ENCODE data around the gene TARS3.

The TARS3 gene

DNA sequence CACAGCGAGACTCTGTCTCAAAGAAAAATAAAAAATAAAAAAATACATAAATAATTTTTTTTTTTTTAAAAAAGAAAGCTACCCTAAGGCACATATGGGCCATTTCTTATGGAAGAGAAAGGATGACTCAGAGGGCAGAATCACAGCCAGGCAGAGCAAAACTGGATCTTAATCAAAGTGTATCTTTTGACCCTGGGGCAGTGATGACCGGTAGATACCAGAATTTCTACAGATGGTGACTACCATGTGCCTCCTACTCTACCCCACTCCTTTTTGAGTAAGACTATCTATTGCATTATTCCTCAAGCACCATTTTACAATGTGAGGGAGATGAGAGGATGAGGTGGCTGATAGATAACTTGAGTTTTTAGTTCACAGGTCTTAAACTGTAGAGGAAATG, 26.0 kb downstream of the TARS3 start:
- no peak for DNase-seq (ENCODE audit: low read depth)

DNA sequence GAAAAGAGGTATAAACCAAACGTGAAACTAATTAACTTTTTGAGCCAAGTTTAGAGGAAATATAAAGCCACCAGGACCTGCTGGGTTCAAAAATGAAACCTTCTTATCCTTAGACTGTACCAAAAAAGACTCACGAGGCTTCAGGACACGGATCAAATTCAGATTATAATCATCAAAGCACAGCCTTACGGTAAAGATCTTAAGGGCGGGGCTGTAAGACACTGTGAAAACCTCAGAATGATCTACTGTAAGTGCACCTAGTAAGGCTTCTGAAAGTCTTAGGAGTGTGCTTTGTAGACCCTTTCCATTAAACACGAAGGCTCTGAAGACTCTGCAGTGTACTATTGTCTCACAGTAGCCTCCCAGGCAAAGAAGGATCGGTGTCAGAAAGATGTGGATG, 26.8 kb downstream of the TARS3 start:
- no peak for DNase-seq (ENCODE audit: low read depth)

GRCh38 chr15:101696829-101697228, 27.4 kb downstream of the TARS3 start:
- no peak for DNase-seq (ENCODE audit: low read depth)

- DNase-seq (ENCODE audit: low read depth), result no peak
Observed at GRCh38 chr15:101694261-101694660, 30.0 kb downstream of the TARS3 start.

GRCh38 chr15:101692801-101693598, 31.3 kb downstream of the TARS3 start:
- no peak for DNase-seq (ENCODE audit: low read depth)

DNA sequence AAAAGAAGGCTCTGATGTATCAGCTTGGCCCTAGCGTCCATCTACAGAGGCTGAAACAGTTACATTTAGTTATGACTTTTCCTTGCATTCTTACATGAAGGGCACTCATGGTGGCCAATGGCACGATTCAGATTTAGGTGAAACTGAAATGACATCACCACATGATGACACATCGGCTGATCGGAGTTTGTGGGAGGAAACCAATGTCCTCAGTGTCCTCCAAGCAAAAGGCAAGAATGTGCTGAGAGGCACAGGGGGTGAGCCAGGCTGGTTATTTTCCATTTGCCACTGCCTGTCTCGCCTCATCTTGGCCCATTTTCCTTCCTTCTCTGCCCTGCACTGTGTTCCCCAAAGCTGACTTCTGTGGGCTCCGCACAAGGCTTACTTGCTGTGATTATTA, 34.4 kb downstream of the TARS3 start:
- DNase-seq (ENCODE audit: low read depth), result no peak

- DNase-seq (ENCODE audit: low read depth), result no peak
Observed at GRCh38 chr15:101686718-101687117, 37.6 kb downstream of the TARS3 start.

DNA sequence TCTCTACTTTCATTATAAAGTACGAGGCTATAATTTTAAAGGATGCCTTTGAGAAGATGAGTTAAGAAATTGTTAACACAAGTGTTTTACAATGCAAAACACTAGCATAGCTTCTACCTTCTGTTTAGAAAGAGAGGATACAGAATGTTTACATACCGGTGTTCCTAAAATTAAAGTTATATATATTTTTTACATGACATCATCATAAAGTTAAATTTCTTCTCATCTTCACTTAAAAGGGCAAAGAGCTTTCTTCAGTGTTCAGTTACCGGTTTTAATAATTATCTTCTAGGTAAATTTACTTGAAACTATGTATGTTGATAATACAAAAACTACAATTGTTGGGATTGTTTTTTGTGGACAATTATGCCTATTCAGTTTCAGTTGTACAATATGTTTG, 39.4 kb downstream of the TARS3 start:
- no peak for DNase-seq (ENCODE audit: low read depth)

- no peak for DNase-seq (ENCODE audit: low read depth)
Observed at GRCh38 chr15:101684384-101684783, 39.9 kb downstream of the TARS3 start.

DNA sequence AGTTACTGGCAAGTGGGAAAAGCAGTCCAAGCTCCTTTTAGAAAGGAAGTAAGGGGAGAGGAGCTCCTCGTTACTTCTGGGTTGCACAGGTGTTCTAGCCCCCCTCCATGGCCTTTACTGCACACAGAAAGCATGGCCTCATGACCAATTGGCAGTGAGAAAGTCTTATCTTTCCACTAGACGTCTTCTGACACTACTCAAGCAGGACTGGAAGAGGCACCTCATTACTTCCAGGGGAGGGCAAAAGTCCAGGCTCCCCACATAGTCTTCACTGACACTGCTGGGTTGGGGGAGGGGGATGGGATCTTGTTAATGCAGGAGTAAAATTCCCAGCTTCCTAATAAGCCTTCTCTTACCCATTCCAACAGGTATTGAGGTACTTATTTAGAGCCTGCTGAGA, 44.5 kb downstream of the TARS3 start:
- DNase-seq (ENCODE audit: low read depth), result no peak

GRCh38 chr15:101676921-101677329, 47.3 kb downstream of the TARS3 start:
- no peak for DNase-seq (ENCODE audit: low read depth)

DNA sequence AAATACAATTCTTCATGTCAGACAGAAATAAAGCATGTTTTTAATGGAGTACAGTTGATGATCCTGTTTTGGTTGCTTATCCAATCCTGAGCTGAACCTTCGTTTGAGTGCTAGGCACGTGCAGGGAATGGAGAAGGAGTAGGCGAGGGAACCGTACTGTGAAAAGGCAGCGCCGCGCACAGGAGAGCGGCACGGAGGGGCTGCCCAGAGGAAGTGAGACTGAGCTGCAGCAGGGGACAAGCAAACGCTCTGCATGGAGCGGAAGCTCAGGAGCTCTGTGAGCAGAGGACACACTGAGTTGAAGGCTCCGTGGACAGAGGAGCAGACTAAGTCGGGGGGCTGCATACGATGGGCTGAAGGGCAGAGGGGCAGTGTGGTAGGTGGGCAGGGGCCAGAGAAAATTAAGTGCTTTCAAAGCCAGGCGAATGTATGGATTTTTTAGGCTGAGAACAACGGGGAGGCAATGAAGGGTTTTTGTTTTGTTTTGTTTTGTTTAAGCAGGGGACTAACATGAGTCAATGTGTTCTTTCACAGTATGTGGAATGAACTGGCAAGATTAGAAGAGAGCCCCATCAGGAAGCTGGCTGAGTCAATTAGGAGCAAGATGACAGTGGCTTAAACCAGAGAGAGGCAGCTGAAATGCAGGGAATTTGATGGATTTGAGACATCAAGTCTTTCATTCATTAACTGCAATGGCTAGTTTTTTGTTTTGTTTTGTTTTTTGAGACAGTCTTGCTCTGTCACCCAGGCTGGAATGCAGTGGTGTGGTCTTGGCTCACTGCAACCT, 48.3 kb downstream of the TARS3 start:
- no peak for DNase-seq (ENCODE audit: low read depth)

- DNase-seq (ENCODE audit: low read depth), result no peak
Observed at GRCh38 chr15:101675015-101675414, 49.3 kb downstream of the TARS3 start.

- no peak for DNase-seq (ENCODE audit: low read depth)
Observed at GRCh38 chr15:101672298-101672697, 52.0 kb downstream of the TARS3 start.

- no peak for DNase-seq (ENCODE audit: low read depth)
Observed at GRCh38 chr15:101669744-101670143, 54.5 kb downstream of the TARS3 start.

DNA sequence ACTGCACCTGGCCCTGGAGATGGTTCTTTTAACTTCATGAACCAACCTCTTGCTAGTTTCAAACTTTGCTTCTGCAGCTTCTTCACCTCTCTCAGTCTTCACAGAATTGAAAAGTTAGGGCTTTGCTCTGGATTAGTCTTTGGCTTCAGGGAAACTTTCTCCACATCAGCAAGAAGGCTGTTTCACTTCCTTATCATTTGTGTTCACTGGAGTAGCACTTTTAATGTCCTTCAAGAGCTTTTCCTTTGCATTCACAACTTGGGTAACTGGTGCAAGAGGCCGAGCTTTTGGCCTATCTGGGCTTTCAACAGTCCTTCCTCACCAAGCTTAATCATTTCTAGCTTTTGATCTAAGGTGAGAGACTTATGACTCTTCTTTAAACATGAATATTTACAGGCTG, 56.4 kb downstream of the TARS3 start:
- no peak for DNase-seq (ENCODE audit: low read depth)

DNA sequence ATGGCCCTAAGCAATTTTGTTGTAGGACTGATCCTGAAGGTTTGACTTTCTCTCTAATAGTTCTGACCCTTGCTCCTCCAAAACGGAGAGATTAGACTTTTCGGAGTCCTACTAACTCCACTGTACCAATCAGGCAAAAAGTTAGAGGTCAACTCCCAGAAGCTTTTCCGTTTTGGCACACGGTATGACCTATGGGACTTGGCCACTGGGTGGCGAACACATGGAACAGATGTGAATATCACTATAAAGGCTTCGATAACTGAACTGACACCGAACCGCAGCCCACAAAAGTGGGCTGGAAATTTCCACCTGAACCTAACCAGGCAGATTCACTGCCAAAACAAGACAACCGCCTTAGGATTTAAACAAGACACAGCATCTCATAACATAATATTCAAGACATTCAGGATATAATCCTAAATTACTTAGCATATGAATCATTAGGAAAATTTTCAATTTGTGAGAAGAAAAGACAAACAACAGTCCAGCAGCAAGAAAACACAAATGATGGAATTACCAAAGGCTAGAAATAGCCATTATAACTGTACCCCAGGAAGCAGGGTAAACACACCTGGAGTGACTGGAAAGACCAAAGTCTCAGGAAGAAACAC, 59.9 kb downstream of the TARS3 start:
- no peak for DNase-seq (ENCODE audit: low read depth)

- no peak for DNase-seq (ENCODE audit: low read depth)
Observed at GRCh38 chr15:101662203-101662602, 62.1 kb downstream of the TARS3 start.

- no peak for DNase-seq (ENCODE audit: low read depth)
Observed at GRCh38 chr15:101660005-101660404, 64.3 kb downstream of the TARS3 start.

DNA sequence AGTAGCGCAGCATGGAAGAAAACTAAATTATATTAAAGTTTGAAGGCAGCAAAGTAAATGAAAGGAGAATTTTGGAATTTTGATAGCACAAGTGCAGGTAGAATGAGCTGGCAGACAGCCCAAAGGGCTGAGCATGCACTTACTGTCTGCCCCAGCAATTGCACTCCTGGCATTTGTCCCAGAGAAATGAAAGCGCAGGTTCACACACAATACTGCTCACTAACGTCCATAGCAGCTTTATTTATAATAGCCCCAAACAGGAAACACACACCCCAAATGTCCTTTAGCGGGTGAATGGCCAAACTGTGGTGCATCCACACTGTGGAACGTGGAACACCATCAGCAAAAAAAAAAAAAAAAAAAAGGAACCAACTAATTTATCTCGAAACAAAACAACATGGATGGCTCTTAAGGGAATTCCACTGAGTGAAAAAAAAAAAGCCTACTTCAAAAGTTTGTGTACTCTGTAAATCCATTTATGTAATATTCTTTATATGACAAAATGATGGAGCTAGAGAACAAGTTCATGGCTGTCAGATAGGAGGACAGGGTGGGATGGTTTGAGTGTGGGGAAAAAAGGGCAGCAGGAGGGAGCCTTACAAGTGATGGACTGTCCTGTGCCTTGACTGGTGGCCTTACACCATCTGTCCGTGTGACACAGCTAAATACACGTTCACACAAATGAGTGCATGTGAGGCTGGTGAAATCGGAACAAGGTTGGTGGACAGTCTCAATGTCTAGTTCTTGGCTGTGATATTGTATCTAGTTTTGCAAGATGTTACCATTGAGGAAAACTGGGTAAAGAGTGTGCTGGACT, 66.1 kb downstream of the TARS3 start:
- no peak for DNase-seq (ENCODE audit: low read depth)

DNA sequence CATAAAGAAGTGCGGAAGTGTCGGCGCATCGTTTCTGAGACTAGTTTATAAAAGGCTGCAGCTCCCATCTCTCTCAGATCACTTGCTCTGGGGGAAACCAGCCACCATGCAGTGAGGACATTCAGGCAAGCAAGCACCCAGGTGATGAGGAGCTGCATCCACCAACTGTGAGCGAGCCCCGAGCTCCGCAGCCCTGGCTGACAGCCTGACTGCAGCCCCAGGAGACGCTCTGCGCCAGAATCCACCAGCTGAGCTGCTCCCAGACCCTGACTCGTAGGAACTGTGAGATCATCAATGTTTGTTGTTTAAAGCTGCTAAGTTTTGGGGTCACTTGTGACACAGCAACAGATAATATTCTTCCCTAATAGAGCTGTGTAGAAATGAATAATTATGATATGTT, 67.1 kb downstream of the TARS3 start:
- no peak for DNase-seq (ENCODE audit: low read depth)
